Neural cell (in vitro differentiated cells): Measurements from ENCODE around the gene RTL1. TPM values are rescaled to one million over a fixed set of nuclear protein-coding genes. Genes with fewer than 3 reads are reported as not detected.

Source experiments
- H2AFZ ChIP-seq: fragments of 200-600, 300-800 bp; sonication (generic), shearing (Covaris generic); 2 replicates; pipeline ENCODE4 v1.6.0; 2014; ENCODE audit warnings: low read depth, mild to moderate bottlenecking, antibody characterized with exemption, low read length, moderate library complexity
- H3F3A ChIP-seq: fragments of 200-600 bp; shearing (Covaris generic); 2 replicates; pipeline ENCODE4 v1.6.1; 2016; ENCODE audit warnings: mild to moderate bottlenecking, moderate library complexity, mixed read lengths, antibody characterized with exemption, low read length; ENCODE audit not compliant: insufficient read depth, poor library complexity, severe bottlenecking
- H3K27ac ChIP-seq: fragments of 200-600, 300-800 bp; sonication (generic), shearing (Covaris generic); 2 replicates; pipeline ENCODE4 v1.5.1; 2014; ENCODE audit warnings: mild to moderate bottlenecking, low read length, moderate library complexity
- H3K27me3 ChIP-seq: fragments of 300-800, 200-600 bp; sonication (generic), shearing (Covaris generic); 2 replicates; pipeline ENCODE4 v1.6.0; 2014; ENCODE audit warnings: mild to moderate bottlenecking, low read depth, low read length, moderate library complexity; ENCODE audit not compliant: insufficient read depth
- H3K36me3 ChIP-seq: fragments of 300-800, 200-600 bp; sonication (generic), shearing (Covaris generic); 2 replicates; pipeline ENCODE4 v1.5.1; 2014; ENCODE audit warnings: mild to moderate bottlenecking, antibody characterized with exemption, low read length, moderate library complexity; ENCODE audit not compliant: insufficient read depth
- H3K4me2 ChIP-seq: fragments of 300-800, 200-600 bp; sonication (generic), shearing (Covaris generic); 2 replicates; pipeline ENCODE4 v1.6.0; 2014; ENCODE audit warnings: mild to moderate bottlenecking, low read length
- H3K4me3 ChIP-seq: fragments of 300-800, 200-600 bp; sonication (generic), shearing (Covaris generic); 2 replicates; pipeline ENCODE4 v1.5.1; 2014; ENCODE audit warnings: mild to moderate bottlenecking, low read length, moderate library complexity
- H3K79me2 ChIP-seq: fragments of 200-600 bp; shearing (Covaris generic); replicated peaks from 2 replicates; pipeline ENCODE4 v1.6.0; 2014; ENCODE audit warnings: mild to moderate bottlenecking, low read length, moderate library complexity; ENCODE audit not compliant: insufficient read depth
- H3K9ac ChIP-seq: fragments of 300-800, 200-600 bp; sonication (generic), shearing (Covaris generic); 2 replicates; pipeline ENCODE4 v1.6.1; 2016; ENCODE audit warnings: mild to moderate bottlenecking, low read length, mixed read lengths
- H3K9me2 ChIP-seq: fragments of 200-600 bp; shearing (Covaris generic); 2 replicates; pipeline ENCODE4 v1.6.1; 2016; ENCODE audit warnings: mild to moderate bottlenecking, low read length, mixed read lengths; ENCODE audit not compliant: insufficient read depth
- H3K9me3 ChIP-seq: fragments of 200-600, 300-800 bp; sonication (generic), shearing (Covaris generic); 2 replicates; pipeline ENCODE4 v1.6.1; 2016; ENCODE audit warnings: mild to moderate bottlenecking, mixed run types, low read length, moderate library complexity, mixed read lengths
- H4K20me1 ChIP-seq: fragments of 200-600 bp; shearing (Covaris generic); 2 replicates; pipeline ENCODE4 v1.6.1; 2016; ENCODE audit warnings: mild to moderate bottlenecking, mixed run types; ENCODE audit not compliant: insufficient read depth
- EP300 ChIP-seq: fragments of 450-650 bp; conservative IDR thresholded peaks from 2 replicates; pipeline ENCODE4 v1.6.1; 2014; ENCODE audit warnings: antibody characterized with exemption, mild to moderate bottlenecking, moderate library complexity; ENCODE audit not compliant: poor library complexity, severe bottlenecking
- MXI1 ChIP-seq: fragments of 450-650 bp; conservative IDR thresholded peaks from 2 replicates; pipeline ENCODE4 v1.6.1; 2014; ENCODE audit warnings: antibody characterized with exemption, mild to moderate bottlenecking; ENCODE audit not compliant: poor library complexity, severe bottlenecking
- POLR2AphosphoS5 ChIP-seq: IDR thresholded peaks from 2 replicates; pipeline ENCODE4 v1.6.1; 2012
- RAD21 ChIP-seq: fragments of 450-650 bp; conservative IDR thresholded peaks from 2 replicates; pipeline ENCODE4 v1.6.1; 2014; ENCODE audit warnings: antibody characterized with exemption, mild to moderate bottlenecking, moderate library complexity
- TAF1 ChIP-seq: IDR thresholded peaks from 2 replicates; pipeline ENCODE4 v1.6.1; 2012; ENCODE audit warnings: low read depth
- polyA plus RNA-seq: library from polyadenylated mRNA; depleted of rRNA; stranded (reverse); fragments of >200 nt; gene quantifications from 2 replicates; pipeline ENCODE4 v1.2.3, GENCODE V29; 2014
- TF ChIP-seq, protein P1 (sequence below): IDR thresholded peaks from 2 replicates; pipeline ENCODE4 v1.6.1; 2012; ENCODE audit warnings: borderline replicate concordance
- TF ChIP-seq, protein P2 (sequence below): fragments of 450-650 bp; IDR thresholded peaks from 2 replicates; pipeline ENCODE4 v1.5.1; 2014; ENCODE audit warnings: antibody characterized with exemption, mild to moderate bottlenecking, moderate library complexity; ENCODE audit not compliant: poor library complexity, severe bottlenecking

RTL1 gene
- polyA plus RNA-seq, 1 donor from 2014 or later = not detected

GRCh38 chr14:100858838-100859220 lies 44.7 kb downstream of the RTL1 start:
- Histone ChIP-seq H3K4me2 (no peak overlapping the region), H3K9me2 (no peaks in the 10 kb centered on the region), H3K9ac (no peak overlapping the region), H3K9me3 (no peaks in the 10 kb centered on the region), H3K79me2 (no peaks in the 10 kb centered on the region), H2AFZ (no peak overlapping the region), H3K27me3 (no peaks in the 10 kb centered on the region), H3K36me3 (no peaks in the 10 kb centered on the region), H3K27ac (no peak overlapping the region), H4K20me1 (no peaks in the 10 kb centered on the region), H3F3A (no peaks in the 10 kb centered on the region), H3K4me3 (no peak overlapping the region)
- TF ChIP-seq, protein P1, sequence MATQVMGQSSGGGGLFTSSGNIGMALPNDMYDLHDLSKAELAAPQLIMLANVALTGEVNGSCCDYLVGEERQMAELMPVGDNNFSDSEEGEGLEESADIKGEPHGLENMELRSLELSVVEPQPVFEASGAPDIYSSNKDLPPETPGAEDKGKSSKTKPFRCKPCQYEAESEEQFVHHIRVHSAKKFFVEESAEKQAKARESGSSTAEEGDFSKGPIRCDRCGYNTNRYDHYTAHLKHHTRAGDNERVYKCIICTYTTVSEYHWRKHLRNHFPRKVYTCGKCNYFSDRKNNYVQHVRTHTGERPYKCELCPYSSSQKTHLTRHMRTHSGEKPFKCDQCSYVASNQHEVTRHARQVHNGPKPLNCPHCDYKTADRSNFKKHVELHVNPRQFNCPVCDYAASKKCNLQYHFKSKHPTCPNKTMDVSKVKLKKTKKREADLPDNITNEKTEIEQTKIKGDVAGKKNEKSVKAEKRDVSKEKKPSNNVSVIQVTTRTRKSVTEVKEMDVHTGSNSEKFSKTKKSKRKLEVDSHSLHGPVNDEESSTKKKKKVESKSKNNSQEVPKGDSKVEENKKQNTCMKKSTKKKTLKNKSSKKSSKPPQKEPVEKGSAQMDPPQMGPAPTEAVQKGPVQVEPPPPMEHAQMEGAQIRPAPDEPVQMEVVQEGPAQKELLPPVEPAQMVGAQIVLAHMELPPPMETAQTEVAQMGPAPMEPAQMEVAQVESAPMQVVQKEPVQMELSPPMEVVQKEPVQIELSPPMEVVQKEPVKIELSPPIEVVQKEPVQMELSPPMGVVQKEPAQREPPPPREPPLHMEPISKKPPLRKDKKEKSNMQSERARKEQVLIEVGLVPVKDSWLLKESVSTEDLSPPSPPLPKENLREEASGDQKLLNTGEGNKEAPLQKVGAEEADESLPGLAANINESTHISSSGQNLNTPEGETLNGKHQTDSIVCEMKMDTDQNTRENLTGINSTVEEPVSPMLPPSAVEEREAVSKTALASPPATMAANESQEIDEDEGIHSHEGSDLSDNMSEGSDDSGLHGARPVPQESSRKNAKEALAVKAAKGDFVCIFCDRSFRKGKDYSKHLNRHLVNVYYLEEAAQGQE = no peak
- no peak for TF ChIP-seq TAF1
- TF ChIP-seq POLR2AphosphoS5 = no peak
- no peak for TF ChIP-seq RAD21

DNA sequence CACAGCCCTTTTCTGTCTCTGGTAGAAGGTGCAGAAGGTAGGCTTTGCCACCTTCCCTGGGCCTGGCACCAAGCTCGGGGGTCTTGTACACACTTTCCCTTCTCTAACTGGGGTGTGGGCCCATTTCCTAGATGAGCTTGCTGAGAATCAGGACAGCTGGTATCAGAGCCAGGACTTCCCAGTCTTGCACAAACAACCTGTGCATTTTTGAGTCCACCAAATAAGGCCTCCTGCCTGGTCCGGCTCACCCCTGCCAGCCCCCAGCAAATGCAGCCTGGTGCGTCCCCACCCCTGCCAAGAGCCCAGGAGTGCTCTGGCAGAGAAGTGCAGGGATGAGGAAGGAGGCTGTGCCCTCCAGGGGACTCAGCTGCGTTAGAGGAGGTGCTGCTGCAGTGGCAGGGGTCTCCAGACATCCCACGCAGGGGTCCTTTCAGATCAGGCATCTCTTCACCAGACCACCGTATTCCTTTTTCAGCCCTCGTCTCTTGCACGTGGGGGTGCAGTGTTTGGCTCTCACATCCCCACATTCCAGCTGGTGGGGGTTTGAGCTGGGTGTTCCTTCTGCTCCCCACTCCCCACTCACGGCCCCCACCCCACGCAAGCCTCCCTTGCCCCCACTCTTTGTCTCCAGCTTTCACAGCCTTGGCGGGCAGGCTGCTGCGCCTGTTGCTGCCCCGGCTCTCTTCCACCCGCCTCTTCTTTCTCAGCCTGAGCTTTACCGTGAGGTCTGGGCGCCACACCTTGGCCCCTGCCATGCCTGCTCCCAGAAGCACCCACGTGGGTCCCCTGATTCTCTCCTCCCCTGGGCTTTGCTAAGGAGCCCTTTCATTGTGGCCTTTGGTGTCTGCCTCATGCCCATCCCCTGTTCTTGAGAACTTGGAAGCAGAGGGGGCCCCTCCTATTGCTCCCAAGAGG lies 45.3 kb downstream of the RTL1 start:
- H3K79me2 ChIP-seq = no peaks in the 10 kb centered on the region
- no peak overlapping the region for H3K27ac ChIP-seq
- H3K36me3 ChIP-seq = no peaks in the 10 kb centered on the region
- no peaks in the 10 kb centered on the region for H3K27me3 ChIP-seq
- H3K4me3 ChIP-seq = no peak overlapping the region
- H4K20me1 ChIP-seq = no peaks in the 10 kb centered on the region
- TF ChIP-seq, protein P1 = no peak
- no peak for TF ChIP-seq POLR2AphosphoS5
- H3K9ac ChIP-seq = no peak overlapping the region
- H2AFZ ChIP-seq = no peak overlapping the region
- no peaks in the 10 kb centered on the region for H3K9me3 ChIP-seq
- H3K9me2 ChIP-seq = no peaks in the 10 kb centered on the region
- no peak overlapping the region for H3K4me2 ChIP-seq
- H3F3A ChIP-seq = no peaks in the 10 kb centered on the region

DNA sequence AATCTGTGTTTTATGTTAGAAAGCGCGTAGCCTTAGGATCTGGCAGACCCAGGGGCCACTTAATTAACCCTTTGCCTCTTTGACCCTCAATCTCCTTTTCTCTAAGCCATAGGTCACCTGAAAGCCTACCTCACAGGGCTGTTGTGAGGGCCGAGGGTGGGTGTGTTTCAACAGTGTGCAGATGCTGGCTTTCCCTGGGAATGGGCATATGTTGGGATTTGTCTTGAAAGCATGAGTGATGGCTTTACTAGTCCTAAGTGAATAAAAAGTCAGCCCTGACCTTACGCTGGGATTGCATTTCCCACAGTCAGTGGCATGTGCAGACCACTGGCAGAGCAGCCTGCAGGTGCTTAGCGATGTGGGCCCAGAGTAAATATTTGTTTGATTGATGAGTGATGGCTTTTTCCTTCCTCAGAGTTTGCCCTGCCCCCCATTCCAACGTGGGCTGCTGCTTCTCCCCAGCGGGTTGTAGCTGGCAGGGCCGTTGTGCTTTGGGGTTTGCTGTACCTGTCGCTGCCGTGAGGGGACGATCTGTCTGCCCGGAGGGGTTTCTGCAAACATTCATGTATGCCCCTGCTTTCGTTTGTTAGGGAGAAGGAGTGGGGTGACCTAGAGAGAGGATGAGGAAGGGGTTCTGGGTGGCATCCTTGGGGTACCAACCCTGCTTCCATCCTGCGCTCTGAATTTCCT lies 46.1 kb downstream of the RTL1 start:
- H3K79me2 ChIP-seq = no peaks in the 10 kb centered on the region
- H3K9me2 ChIP-seq = no peaks in the 10 kb centered on the region
- no peaks in the 10 kb centered on the region for H3F3A ChIP-seq
- no peaks in the 10 kb centered on the region for H3K36me3 ChIP-seq
- H3K9ac ChIP-seq = no peak overlapping the region
- no peaks in the 10 kb centered on the region for H4K20me1 ChIP-seq
- no peak overlapping the region for H3K4me2 ChIP-seq
- H3K27ac ChIP-seq = no peak overlapping the region
- H3K27me3 ChIP-seq = no peaks in the 10 kb centered on the region
- no peak overlapping the region for H3K4me3 ChIP-seq
- no peak overlapping the region for H2AFZ ChIP-seq
- H3K9me3 ChIP-seq = no peaks in the 10 kb centered on the region
- TF ChIP-seq TAF1 = no peak
- no peak for TF ChIP-seq MXI1
- TF ChIP-seq, protein P1 = no peak
- TF ChIP-seq, protein P2, sequence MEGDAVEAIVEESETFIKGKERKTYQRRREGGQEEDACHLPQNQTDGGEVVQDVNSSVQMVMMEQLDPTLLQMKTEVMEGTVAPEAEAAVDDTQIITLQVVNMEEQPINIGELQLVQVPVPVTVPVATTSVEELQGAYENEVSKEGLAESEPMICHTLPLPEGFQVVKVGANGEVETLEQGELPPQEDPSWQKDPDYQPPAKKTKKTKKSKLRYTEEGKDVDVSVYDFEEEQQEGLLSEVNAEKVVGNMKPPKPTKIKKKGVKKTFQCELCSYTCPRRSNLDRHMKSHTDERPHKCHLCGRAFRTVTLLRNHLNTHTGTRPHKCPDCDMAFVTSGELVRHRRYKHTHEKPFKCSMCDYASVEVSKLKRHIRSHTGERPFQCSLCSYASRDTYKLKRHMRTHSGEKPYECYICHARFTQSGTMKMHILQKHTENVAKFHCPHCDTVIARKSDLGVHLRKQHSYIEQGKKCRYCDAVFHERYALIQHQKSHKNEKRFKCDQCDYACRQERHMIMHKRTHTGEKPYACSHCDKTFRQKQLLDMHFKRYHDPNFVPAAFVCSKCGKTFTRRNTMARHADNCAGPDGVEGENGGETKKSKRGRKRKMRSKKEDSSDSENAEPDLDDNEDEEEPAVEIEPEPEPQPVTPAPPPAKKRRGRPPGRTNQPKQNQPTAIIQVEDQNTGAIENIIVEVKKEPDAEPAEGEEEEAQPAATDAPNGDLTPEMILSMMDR = no peak
- TF ChIP-seq EP300 = no peak
- no peak for TF ChIP-seq RAD21
